HepG2 (cell line): ENCODE results near the gene LGALS8. TPM values are rescaled to one million over a fixed set of nuclear protein-coding genes. Genes with fewer than 3 reads are reported as not detected.

Experiments used
- HCFC1 ChIP-seq: fragments of 150-350 bp; IDR thresholded peaks from 2 replicates; pipeline ENCODE4 v1.6.1; 2014; ENCODE audit warnings: low read depth, low read length
- HMG20B ChIP-seq: conservative IDR thresholded peaks from 2 replicates; pipeline ENCODE4 v1.6.1; 2016; ENCODE audit warnings: missing genetic modification reagents, missing compliant biosample characterization
- KDM6A ChIP-seq: IDR thresholded peaks from 2 replicates; pipeline ENCODE4 v1.6.1; 2016; ENCODE audit warnings: low read depth
- KLF16 ChIP-seq, 2 experiments: sonication (generic) in 1 of 2; formaldehyde crosslinking in 1 of 2; IDR thresholded peaks; 2 replicates each; pipeline versions ENCODE4 v1.6.1 to v1.8.0; 2016 to 2023; ENCODE audit warnings: missing genetic modification reagents in 2 of 2, missing compliant biosample characterization in 1 of 2
- MAF1 ChIP-seq: sonication (generic); formaldehyde crosslinking; IDR thresholded peaks from 2 replicates; pipeline ENCODE4 v1.5.0; 2020; ENCODE audit warnings: missing genetic modification reagents, borderline replicate concordance
- MAZ ChIP-seq, 2 experiments: sonication (generic) in 1 of 2; formaldehyde crosslinking in 1 of 2; IDR thresholded peaks; 2 replicates each; pipeline versions ENCODE4 v1.5.0 to v1.6.1; 2012 to 2020; ENCODE audit warnings: low read depth in 2 of 2, mild to moderate bottlenecking in 2 of 2, borderline replicate concordance in 1 of 2, improper control_type of control experiment in 1 of 2, low read length in 1 of 2, missing genetic modification reagents in 1 of 2, moderate library complexity in 1 of 2
- MLLT10 ChIP-seq: sonication (generic); formaldehyde crosslinking; IDR thresholded peaks from 2 replicates; pipeline ENCODE4 v1.4.0; 2020; ENCODE audit warnings: missing genetic modification reagents
- RAD51 ChIP-seq: fragments of 450-650 bp; IDR thresholded peaks from 2 replicates; pipeline ENCODE4 v1.6.1; 2016; ENCODE audit warnings: borderline replicate concordance
- SIN3B ChIP-seq: fragments of 150-350 bp; IDR thresholded peaks from 2 replicates; pipeline ENCODE4 v1.6.1; 2014; ENCODE audit warnings: low read length
- TBP ChIP-seq: sonication (generic); formaldehyde crosslinking; IDR thresholded peaks from 2 replicates; pipeline ENCODE4 v1.5.0; 2020; ENCODE audit warnings: missing genetic modification reagents
- TGIF2 ChIP-seq: IDR thresholded peaks from 2 replicates; pipeline ENCODE4 v1.6.1; 2016; ENCODE audit warnings: control low read depth, missing compliant biosample characterization
- THAP9 ChIP-seq: sonication (generic); formaldehyde crosslinking; IDR thresholded peaks from 2 replicates; pipeline ENCODE4; 2020; ENCODE audit warnings: missing genetic modification reagents, mild to moderate bottlenecking, borderline replicate concordance
- ZKSCAN5 ChIP-seq: sonication (generic); formaldehyde crosslinking; IDR thresholded peaks from 2 replicates; pipeline ENCODE4 v1.5.1; 2020; ENCODE audit warnings: mild to moderate bottlenecking, missing genetic modification reagents
- ZNF138 ChIP-seq: sonication (generic); formaldehyde crosslinking; IDR thresholded peaks from 2 replicates; pipeline ENCODE4 v1.5.0; 2020; ENCODE audit warnings: mild to moderate bottlenecking, low read depth, missing genetic modification reagents
- ZNF501 ChIP-seq: sonication (generic); formaldehyde crosslinking; IDR thresholded peaks from 2 replicates; pipeline ENCODE4 v1.5.1; 2020; ENCODE audit warnings: mild to moderate bottlenecking, moderate library complexity, missing genetic modification reagents
- ZNF670 ChIP-seq: sonication (generic); formaldehyde crosslinking; IDR thresholded peaks from 2 replicates; pipeline ENCODE4 v1.8.0; 2022; ENCODE audit warnings: mild to moderate bottlenecking, missing genetic modification reagents, borderline replicate concordance
- ZNF766 ChIP-seq: sonication (generic); formaldehyde crosslinking; IDR thresholded peaks from 2 replicates; pipeline ENCODE4 v1.5.0; 2020; ENCODE audit warnings: missing genetic modification reagents, borderline replicate concordance
- ZNF891 ChIP-seq: sonication (generic); formaldehyde crosslinking; IDR thresholded peaks from 2 replicates; pipeline ENCODE4 v1.5.0; 2020; ENCODE audit warnings: mild to moderate bottlenecking, missing genetic modification reagents
- polyA plus RNA-seq, 8 experiments: library from polyadenylated mRNA; depleted of rRNA in 3 of 8; stranded (reverse) in 7 of 8; unstranded in 1 of 8; fragments of >200 nt; fragmentation: Illumina TruSeq in 4 of 8; extraction: Trizol in 4 of 8; gene quantifications; 2 replicates each; pipeline versions ENCODE4 v1.2.1 to v1.2.3, GENCODE V29; 2011 to 2016; ENCODE audit warnings: low read depth in 4 of 8, missing spikeins in 1 of 8, mixed read lengths in 1 of 8; ENCODE audit not compliant: insufficient read depth in 1 of 8
- total RNA-seq, 5 experiments: library from RNA; depleted of rRNA; stranded (reverse); fragments of >200 nt; fragmentation: Illumina TruSeq; extraction: Trizol; gene quantifications; 2 replicates each; pipeline ENCODE4 v1.2.3, GENCODE V29; 2016; ENCODE audit warnings: low read depth in 1 of 5
- TF ChIP-seq, protein P1 (sequence below): sonication (generic); formaldehyde crosslinking; IDR thresholded peaks from 2 replicates; pipeline ENCODE4 v1.4.0; 2020; ENCODE audit warnings: missing genetic modification reagents
- TF ChIP-seq, protein P2 (sequence below): sonication (generic); formaldehyde crosslinking; IDR thresholded peaks from 2 replicates; pipeline ENCODE4 v1.8.0; 2023; ENCODE audit warnings: mild to moderate bottlenecking, missing genetic modification reagents

Gene LGALS8
- total and polyA plus RNA-seq, 2 of the 13 experiments (the other 11 are each of a cell fraction or from before 2014, with no cell fraction given) = 29.3 to 185 TPM

GRCh38 chr1:236524142-236524894 lies 536 bp downstream of the LGALS8 start (continued):
- TF ChIP-seq KDM6A (CRISPR knock-in tag) = no peak
- TF ChIP-seq MAF1 = no peak
- peak; percentile 82; the same call in 1 of the 2 replicates for TF ChIP-seq RAD51
- TF ChIP-seq KLF16 (CRISPR knock-in tag; IDR thresholded peaks at IDR 0.05) = peak in 1 of 2 experiments; percentile 51; a peak in 2 of 4 replicates
- TF ChIP-seq MLLT10 = no peak
- TF ChIP-seq ZNF670 (CRISPR knock-in tag) = peak; percentile 35; the same call in 1 of the 2 replicates
- TF ChIP-seq HMG20B (CRISPR knock-in tag) = no peak
- peak; percentile 51; the same call in 1 of the 2 replicates for TF ChIP-seq ZNF501 (CRISPR knock-in tag)
- no peak; the same call in 1 of the 2 replicates for TF ChIP-seq THAP9 (CRISPR knock-in tag)
- TF ChIP-seq TGIF2 (CRISPR knock-in tag) = peak; percentile 95
- TF ChIP-seq, protein P1, sequence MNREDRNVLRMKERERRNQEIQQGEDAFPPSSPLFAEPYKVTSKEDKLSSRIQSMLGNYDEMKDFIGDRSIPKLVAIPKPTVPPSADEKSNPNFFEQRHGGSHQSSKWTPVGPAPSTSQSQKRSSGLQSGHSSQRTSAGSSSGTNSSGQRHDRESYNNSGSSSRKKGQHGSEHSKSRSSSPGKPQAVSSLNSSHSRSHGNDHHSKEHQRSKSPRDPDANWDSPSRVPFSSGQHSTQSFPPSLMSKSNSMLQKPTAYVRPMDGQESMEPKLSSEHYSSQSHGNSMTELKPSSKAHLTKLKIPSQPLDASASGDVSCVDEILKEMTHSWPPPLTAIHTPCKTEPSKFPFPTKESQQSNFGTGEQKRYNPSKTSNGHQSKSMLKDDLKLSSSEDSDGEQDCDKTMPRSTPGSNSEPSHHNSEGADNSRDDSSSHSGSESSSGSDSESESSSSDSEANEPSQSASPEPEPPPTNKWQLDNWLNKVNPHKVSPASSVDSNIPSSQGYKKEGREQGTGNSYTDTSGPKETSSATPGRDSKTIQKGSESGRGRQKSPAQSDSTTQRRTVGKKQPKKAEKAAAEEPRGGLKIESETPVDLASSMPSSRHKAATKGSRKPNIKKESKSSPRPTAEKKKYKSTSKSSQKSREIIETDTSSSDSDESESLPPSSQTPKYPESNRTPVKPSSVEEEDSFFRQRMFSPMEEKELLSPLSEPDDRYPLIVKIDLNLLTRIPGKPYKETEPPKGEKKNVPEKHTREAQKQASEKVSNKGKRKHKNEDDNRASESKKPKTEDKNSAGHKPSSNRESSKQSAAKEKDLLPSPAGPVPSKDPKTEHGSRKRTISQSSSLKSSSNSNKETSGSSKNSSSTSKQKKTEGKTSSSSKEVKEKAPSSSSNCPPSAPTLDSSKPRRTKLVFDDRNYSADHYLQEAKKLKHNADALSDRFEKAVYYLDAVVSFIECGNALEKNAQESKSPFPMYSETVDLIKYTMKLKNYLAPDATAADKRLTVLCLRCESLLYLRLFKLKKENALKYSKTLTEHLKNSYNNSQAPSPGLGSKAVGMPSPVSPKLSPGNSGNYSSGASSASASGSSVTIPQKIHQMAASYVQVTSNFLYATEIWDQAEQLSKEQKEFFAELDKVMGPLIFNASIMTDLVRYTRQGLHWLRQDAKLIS (CRISPR knock-in tag) = no peak; the same call in 1 of the 2 replicates
- 0 out of 2 replicates have a peak, but pooled peaks have one; percentile 19 for TF ChIP-seq ZNF766 (CRISPR knock-in tag)
- TF ChIP-seq SIN3B = no peak
- no peak for TF ChIP-seq TBP
- TF ChIP-seq ZNF891 (CRISPR knock-in tag) = 0 out of 2 replicates have a peak, but pooled peaks have one; percentile 39
- TF ChIP-seq HCFC1 = no peak
- TF ChIP-seq MAZ (IDR thresholded peaks at IDR 0.05; ENCODE audit: borderline replicate concordance, low read depth, low read length) = no peak
- peak; percentile 62; the same call in 1 of the 2 replicates for TF ChIP-seq MAZ (CRISPR knock-in tag; IDR thresholded peaks at IDR 0.05; ENCODE audit: low read depth)
- TF ChIP-seq, protein P2, sequence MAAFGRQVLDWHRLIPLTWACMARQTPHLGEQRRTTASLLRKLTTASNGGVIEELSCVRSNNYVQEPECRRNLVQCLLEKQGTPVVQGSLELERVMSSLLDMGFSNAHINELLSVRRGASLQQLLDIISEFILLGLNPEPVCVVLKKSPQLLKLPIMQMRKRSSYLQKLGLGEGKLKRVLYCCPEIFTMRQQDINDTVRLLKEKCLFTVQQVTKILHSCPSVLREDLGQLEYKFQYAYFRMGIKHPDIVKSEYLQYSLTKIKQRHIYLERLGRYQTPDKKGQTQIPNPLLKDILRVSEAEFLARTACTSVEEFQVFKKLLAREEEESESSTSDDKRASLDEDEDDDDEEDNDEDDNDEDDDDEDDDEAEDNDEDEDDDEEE (CRISPR knock-in tag) = 0 out of 2 replicates have a peak, but pooled peaks have one; percentile 47
- TF ChIP-seq ZKSCAN5 = peak; percentile 18; the same call in 1 of the 2 replicates
- TF ChIP-seq ZNF138 = 0 out of 2 replicates have a peak, but pooled peaks have one; percentile 52
